ENCODE measurements around the gene RHOG. TPM values are rescaled to one million over a fixed set of nuclear protein-coding genes. Genes with fewer than 3 reads are reported as not detected.

The RHOG gene
- total RNA-seq, 1 experiment from 2014 or later: 26.4 TPM

GRCh38 chr11:3836903-3837302, 3.9 kb downstream of the RHOG start:
- Histone ChIP-seq H3K4me2 (ENCODE audit: insufficient read depth, insufficient read length, low read length) (no peak overlapping the region), H4K5ac (ENCODE audit: insufficient read length, low read depth, low read length) (no peak overlapping the region), H2AK5ac (ENCODE audit: insufficient read length, low read length) (no peak overlapping the region), H3K4ac (ENCODE audit: low read depth, low read length) (no peak overlapping the region), H4K20me1 (ENCODE audit: control insufficient read depth, insufficient read depth, insufficient read length) (peaks cover 6% of the 10 kb centered on the region), H2BK5ac (ENCODE audit: insufficient read length, low read length) (no peak overlapping the region), H3K79me2 (ENCODE audit: insufficient read depth, low read length) (peaks cover 2% of the 10 kb centered on the region; the same call in 1 of the 2 replicates), H3K23me2 (ENCODE audit: insufficient read length, low read depth, low read length, poor library complexity, severe bottlenecking) (peaks cover 7% of the 10 kb centered on the region), H4K91ac (ENCODE audit: insufficient read length, low read depth, low read length) (no peak overlapping the region), H3K9me3 (ENCODE audit: control insufficient read depth, low read depth, low read length) (no peaks in the 10 kb centered on the region), H3K23ac (ENCODE audit: insufficient read length, low read depth, low read length) (no peak overlapping the region), H3K27me3 (ENCODE audit: insufficient read depth, low read length) (no peaks in the 10 kb centered on the region), H2BK12ac (ENCODE audit: insufficient read length, low read depth, low read length) (no peak overlapping the region), H4K8ac (replicated peaks; ENCODE audit: insufficient read length, low read depth, low read length) (no peak overlapping the region), H2BK20ac (ENCODE audit: low read depth, low read length, poor library complexity, severe bottlenecking) (no peak overlapping the region), H3K56ac (ENCODE audit: insufficient read length, low read depth, low read length) (no peak overlapping the region), H3K4me1 (ENCODE audit: insufficient read depth, low read length) (peaks cover 19% of the 10 kb centered on the region), H2AFZ (ENCODE audit: low read length) (no peak overlapping the region), H3K79me1 (ENCODE audit: insufficient read depth, low read depth, low read length, poor library complexity, severe bottlenecking) (no peaks in the 10 kb centered on the region), H3K9ac (ENCODE audit: extremely low read depth, insufficient read length, low read length) (no peak overlapping the region), H3T11ph (ENCODE audit: low read length) (no peak overlapping the region), H2BK120ac (ENCODE audit: low read depth, low read length, poor library complexity, severe bottlenecking) (no peak overlapping the region), H3K18ac (ENCODE audit: insufficient read length, low read depth, low read length) (no peak overlapping the region), H3K27ac (ENCODE audit: insufficient read length, low read depth, low read length) (no peak overlapping the region), H3K14ac (ENCODE audit: insufficient read depth, low read length) (no peak overlapping the region), H2BK15ac (ENCODE audit: low read depth, low read length) (no peak overlapping the region)
- H3K27me3 Mint-ChIP-seq (ENCODE audit: low read depth): peaks cover 4% of the 10 kb centered on the region
- no peak for DNase-seq
- no peak overlapping the region; a peak in 1 of 7 replicates for H3K27ac Mint-ChIP-seq
- no CpG with 5 or more reads among the region's 5 CpGs for WGBS (ENCODE audit: extremely low coverage, insufficient read length, low lambda C conversion rate)
- TF ChIP-seq CTCF (conservative IDR thresholded peaks at IDR 0.05): no peak
- H3K4me3 Mint-ChIP-seq: no peak overlapping the region
- H3K4me1 Mint-ChIP-seq: peaks cover 50 to 52% of the 10 kb centered on the region in 2 experiments
- H3K36me3 Mint-ChIP-seq (ENCODE audit: insufficient read depth in 1 of 3, low read depth in 3 of 3): peaks cover 7 to 17% (median 11%) of the 10 kb centered on the region in 3 experiments; a peak in 5 of 7 replicates
- H3K9me3 Mint-ChIP-seq: no peaks in the 10 kb centered on the region; a peak in 1 of 5 replicates

Data from H9 (cell line).